ENCODE results near the gene NBEAL1. TPM values are rescaled to one million over a fixed set of nuclear protein-coding genes. Genes with fewer than 3 reads are reported as not detected.
"Not testable (repeated sequence)": the region's sequence is repeated elsewhere in the genome, so short reads cannot be mapped to it uniquely, and the experiment has no call there.

The NBEAL1 gene
- total and polyA plus RNA-seq, 7 experiments from 2014 or later: 6.2 to 15.9 (median 11.8) TPM

DNA sequence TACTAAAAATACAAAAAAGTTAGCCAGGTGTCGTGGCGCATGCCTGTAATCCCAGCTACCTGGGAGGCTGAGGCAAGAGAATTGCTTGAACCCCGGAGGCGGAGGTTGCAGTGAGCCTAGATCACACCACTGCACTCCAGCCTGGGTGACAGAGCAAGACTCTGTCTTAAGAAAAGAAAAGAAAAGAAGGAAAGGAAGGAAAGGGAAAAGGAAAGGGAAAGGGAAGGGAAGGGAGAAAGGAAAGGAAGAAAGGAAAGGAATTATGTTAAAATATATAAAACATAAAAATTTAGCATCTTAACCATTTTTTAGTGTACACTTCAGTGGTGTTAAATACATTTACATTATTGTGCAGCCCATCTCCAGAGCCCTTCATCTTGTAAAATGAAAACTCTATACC, 76.0 kb downstream of the NBEAL1 start:
- POLR2A ChIA-PET; H3K27ac ChIP-seq (ENCODE audit: low read depth, low read length); H3K4me3 ChIP-seq (ENCODE audit: low read length); CTCF ChIA-PET; H3K9me3 ChIP-seq (ENCODE audit: control insufficient read depth in 2 of 3, low read length in 3 of 3); H3K9me3 Mint-ChIP-seq; H3K27me3 ChIP-seq (ENCODE audit: control insufficient read depth in 2 of 2, insufficient read depth in 2 of 2, low read length in 2 of 2); H3K27ac Mint-ChIP-seq; intact Hi-C loops (cut with micrococcal nuclease); H3K4me3 Mint-ChIP-seq; DNase-seq; ATAC-seq; H3K36me3 ChIP-seq (ENCODE audit: control insufficient read depth in 2 of 3, insufficient read depth in 3 of 3, low read length in 3 of 3); H3K27me3 Mint-ChIP-seq; H3K4me1 Mint-ChIP-seq; H3K4me1 ChIP-seq (ENCODE audit: control insufficient read depth in 2 of 2, insufficient read depth in 2 of 2, low read length in 2 of 2): not testable (repeated sequence)
- peaks cover 5 to 21% (median 15%) of the 10 kb centered on the region in 5 donors for H3K36me3 Mint-ChIP-seq

DNA sequence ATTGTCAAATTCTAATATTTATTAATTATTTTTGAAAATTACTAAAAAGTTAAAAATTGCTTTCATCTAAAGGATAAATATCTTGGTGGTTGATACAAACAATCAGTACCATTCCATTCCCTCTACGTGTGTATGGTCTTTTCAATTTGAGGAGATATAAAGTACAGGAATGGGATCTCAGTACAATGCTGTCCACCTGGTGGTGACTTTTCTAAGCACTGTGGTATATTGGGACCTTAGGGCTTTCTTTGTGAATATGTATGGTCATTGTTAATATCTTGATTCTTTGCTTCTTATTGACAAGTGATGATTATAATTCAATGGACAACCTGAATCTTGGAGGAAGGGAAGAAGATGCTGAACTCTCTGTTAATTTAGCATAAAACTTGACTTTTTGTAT, 83.1 kb downstream of the NBEAL1 start:
- H3K36me3 Mint-ChIP-seq: peaks cover 3 to 31% (median 29%) of the 10 kb centered on the region in 5 donors
- H3K4me3 Mint-ChIP-seq: no peak overlapping the region
- Histone ChIP-seq H3K27ac (ENCODE audit: low read depth, low read length) (no peak overlapping the region), H3K27me3 (ENCODE audit: control insufficient read depth in 2 of 2, insufficient read depth in 2 of 2, low read length in 2 of 2) (no peaks in the 10 kb centered on the region), H3K4me3 (ENCODE audit: low read length) (no peak overlapping the region), H3K9me3 (ENCODE audit: control insufficient read depth in 2 of 3, low read length in 3 of 3) (no peaks in the 10 kb centered on the region), H3K36me3 (ENCODE audit: control insufficient read depth in 2 of 3, insufficient read depth in 3 of 3, low read length in 3 of 3) (no peaks in the 10 kb centered on the region), H3K4me1 (ENCODE audit: control insufficient read depth in 2 of 2, insufficient read depth in 2 of 2, low read length in 2 of 2) (no peaks in the 10 kb centered on the region)
- intact Hi-C loops (cut with micrococcal nuclease): no loop called here
- POLR2A ChIA-PET: no interaction called here
- no peak for ATAC-seq
- H3K9me3 Mint-ChIP-seq: peaks cover 0 to 9% (median 3%) of the 10 kb centered on the region in 11 donors
- no peaks in the 10 kb centered on the region for H3K4me1 Mint-ChIP-seq
- no peak overlapping the region for H3K27ac Mint-ChIP-seq
- CTCF ChIA-PET: interaction anchor here (0.8 kb wide), 1 partner anchor 100 kb away, joined by 3 read pairs; no protein-coding TSS in a partner anchor
- no peak for DNase-seq
- H3K27me3 Mint-ChIP-seq: no peaks in the 10 kb centered on the region

DNA sequence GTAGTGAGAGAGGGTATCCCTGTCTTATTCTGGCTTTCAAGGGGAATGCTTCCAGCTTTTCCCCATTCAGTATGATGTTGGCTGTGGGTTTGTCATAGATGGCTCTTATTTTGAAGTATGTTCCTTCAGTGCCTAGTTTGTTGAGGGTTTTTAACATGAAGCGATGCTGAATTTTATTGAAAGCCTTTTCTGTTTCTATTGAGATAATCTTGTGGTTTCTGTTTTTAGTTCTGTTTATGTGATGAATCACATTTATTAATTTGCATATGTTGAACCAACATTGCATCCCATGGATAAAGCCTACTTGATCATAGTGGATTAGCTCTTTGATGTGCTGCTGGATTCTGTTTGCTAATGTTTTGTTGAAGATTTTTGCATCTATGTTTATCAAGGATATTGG, 87.7 kb downstream of the NBEAL1 start:
- Mint-ChIP-seq H3K9me3 (peaks cover 14 to 28% (median 20%) of the 10 kb centered on the region in 11 donors), H3K36me3 (peaks cover 19 to 56% (median 49%) of the 10 kb centered on the region in 5 donors)
- intact Hi-C loops (cut with micrococcal nuclease); H3K4me3 Mint-ChIP-seq; POLR2A ChIA-PET; H3K27me3 Mint-ChIP-seq; H3K27ac Mint-ChIP-seq; H3K4me3 ChIP-seq (ENCODE audit: low read length); H3K4me1 Mint-ChIP-seq; H3K36me3 ChIP-seq (ENCODE audit: control insufficient read depth in 2 of 3, insufficient read depth in 3 of 3, low read length in 3 of 3); ATAC-seq; CTCF ChIA-PET; H3K27me3 ChIP-seq (ENCODE audit: control insufficient read depth in 2 of 2, insufficient read depth in 2 of 2, low read length in 2 of 2); H3K4me1 ChIP-seq (ENCODE audit: control insufficient read depth in 2 of 2, insufficient read depth in 2 of 2, low read length in 2 of 2); H3K27ac ChIP-seq (ENCODE audit: low read depth, low read length); DNase-seq: not testable (repeated sequence)
- H3K9me3 ChIP-seq (ENCODE audit: control insufficient read depth in 2 of 3, low read length in 3 of 3): peaks cover 0 to 16% (median 3%) of the 10 kb centered on the region in 3 experiments

DNA sequence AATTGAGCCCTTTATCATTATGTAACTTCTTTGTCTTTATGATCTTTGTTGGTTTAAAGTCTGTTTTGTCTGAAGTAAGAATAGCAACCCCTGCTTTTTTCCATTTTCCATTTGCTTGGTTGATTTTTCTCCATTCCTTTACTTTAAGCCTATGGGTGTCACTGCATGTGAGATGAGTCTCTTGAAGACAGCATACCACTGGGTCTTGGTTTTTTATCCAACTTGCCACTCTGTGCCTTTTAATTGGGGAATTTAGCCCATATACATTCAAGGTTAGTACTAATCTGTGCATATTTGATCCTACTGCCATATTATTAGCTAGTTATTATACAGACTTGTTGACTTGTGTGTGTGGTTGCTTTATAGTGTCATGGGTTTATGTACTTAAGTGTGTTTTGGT, 89.6 kb downstream of the NBEAL1 start:
- Histone ChIP-seq H3K36me3 (ENCODE audit: control insufficient read depth in 2 of 3, insufficient read depth in 3 of 3, low read length in 3 of 3) (peaks cover 0 to 12% (median 0%) of the 10 kb centered on the region in 3 experiments), H3K4me1 (ENCODE audit: control insufficient read depth in 2 of 2, insufficient read depth in 2 of 2, low read length in 2 of 2) (no peaks in the 10 kb centered on the region), H3K9me3 (ENCODE audit: control insufficient read depth in 2 of 3, low read length in 3 of 3) (peaks cover 0 to 16% (median 3%) of the 10 kb centered on the region in 3 experiments), H3K4me3 (ENCODE audit: low read length) (no peak overlapping the region), H3K27me3 (ENCODE audit: control insufficient read depth in 2 of 2, insufficient read depth in 2 of 2, low read length in 2 of 2) (no peaks in the 10 kb centered on the region), H3K27ac (ENCODE audit: low read depth, low read length) (no peak overlapping the region)
- peaks cover 14 to 28% (median 20%) of the 10 kb centered on the region in 11 donors for H3K9me3 Mint-ChIP-seq
- ATAC-seq (no peak), DNase-seq (no peak)
- ChIA-PET CTCF (no interaction called here), POLR2A (no interaction called here)
- H3K36me3 Mint-ChIP-seq: peaks cover 19 to 63% (median 54%) of the 10 kb centered on the region in 5 donors
- intact Hi-C loops (cut with micrococcal nuclease): no loop called here
- H3K4me3 Mint-ChIP-seq: no peak overlapping the region
- no peaks in the 10 kb centered on the region for H3K27me3 Mint-ChIP-seq
- H3K27ac Mint-ChIP-seq: no peak overlapping the region
- H3K4me1 Mint-ChIP-seq: no peaks in the 10 kb centered on the region

DNA sequence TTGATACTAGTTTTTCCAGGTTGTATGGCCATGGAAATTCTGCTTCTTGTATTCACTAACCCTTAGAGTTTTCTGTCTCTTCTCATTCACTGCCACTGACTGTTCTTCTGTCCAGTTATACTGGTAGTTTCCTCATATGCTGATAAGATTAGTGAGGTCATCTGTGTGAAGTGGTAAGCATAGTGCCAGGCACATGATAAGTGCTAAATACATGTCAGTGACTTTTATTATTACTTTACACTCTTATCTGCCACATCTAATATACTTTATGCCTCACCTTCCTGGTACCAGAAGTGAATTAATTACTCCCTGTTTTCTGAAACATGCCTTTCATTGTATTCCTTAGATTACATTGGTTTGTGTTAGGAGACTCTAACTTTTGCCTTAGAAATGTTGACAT, 91.3 kb downstream of the NBEAL1 start:
- no peak for ATAC-seq
- Mint-ChIP-seq H3K9me3 (peaks cover 14 to 28% (median 20%) of the 10 kb centered on the region in 11 donors), H3K4me3 (no peak overlapping the region), H3K36me3 (peaks cover 19 to 52% (median 46%) of the 10 kb centered on the region in 5 donors), H3K27ac (no peak overlapping the region), H3K27me3 (no peaks in the 10 kb centered on the region), H3K4me1 (no peaks in the 10 kb centered on the region)
- Histone ChIP-seq H3K36me3 (ENCODE audit: control insufficient read depth in 2 of 3, insufficient read depth in 3 of 3, low read length in 3 of 3) (peaks cover 0 to 12% (median 0%) of the 10 kb centered on the region in 3 experiments), H3K4me1 (ENCODE audit: control insufficient read depth in 2 of 2, insufficient read depth in 2 of 2, low read length in 2 of 2) (no peaks in the 10 kb centered on the region), H3K9me3 (ENCODE audit: control insufficient read depth in 2 of 3, low read length in 3 of 3) (peaks cover 0 to 16% (median 3%) of the 10 kb centered on the region in 3 experiments), H3K27ac (ENCODE audit: low read depth, low read length) (no peak overlapping the region), H3K4me3 (ENCODE audit: low read length) (no peak overlapping the region), H3K27me3 (ENCODE audit: control insufficient read depth in 2 of 2, insufficient read depth in 2 of 2, low read length in 2 of 2) (no peaks in the 10 kb centered on the region)
- ChIA-PET CTCF (no interaction called here), POLR2A (no interaction called here)
- no peak for DNase-seq
- intact Hi-C loops (cut with micrococcal nuclease): no loop called here

DNA sequence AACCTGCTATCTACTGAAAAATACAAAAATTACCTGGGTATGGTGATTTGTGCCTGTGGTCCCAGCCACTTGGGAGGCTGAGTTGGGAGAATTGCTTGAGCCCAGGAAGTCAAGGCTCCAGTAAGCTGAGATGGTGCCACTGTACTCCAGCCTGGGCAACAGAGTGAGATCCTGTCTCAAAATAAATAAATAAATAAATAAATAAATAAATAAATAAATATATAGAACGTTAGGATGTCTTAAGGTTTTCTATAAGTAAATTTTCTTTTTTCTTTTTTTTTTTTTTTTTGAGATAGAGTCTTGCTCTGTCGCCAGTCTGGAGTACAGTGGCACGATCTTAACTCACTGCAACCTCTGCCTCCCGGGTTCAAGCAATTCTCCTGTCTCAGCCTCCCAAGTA, 95.8 kb downstream of the NBEAL1 start:
- H3K4me3 ChIP-seq (ENCODE audit: low read length); CTCF ChIA-PET; H3K4me1 Mint-ChIP-seq; H3K9me3 ChIP-seq (ENCODE audit: control insufficient read depth in 2 of 3, low read length in 3 of 3); H3K27ac ChIP-seq (ENCODE audit: low read depth, low read length); H3K27me3 ChIP-seq (ENCODE audit: control insufficient read depth in 2 of 2, insufficient read depth in 2 of 2, low read length in 2 of 2); DNase-seq; H3K4me3 Mint-ChIP-seq; H3K4me1 ChIP-seq (ENCODE audit: control insufficient read depth in 2 of 2, insufficient read depth in 2 of 2, low read length in 2 of 2); H3K9me3 Mint-ChIP-seq; POLR2A ChIA-PET; H3K27ac Mint-ChIP-seq; H3K27me3 Mint-ChIP-seq; intact Hi-C loops (cut with micrococcal nuclease); ATAC-seq: not testable (repeated sequence)
- H3K36me3 ChIP-seq (ENCODE audit: control insufficient read depth in 2 of 3, insufficient read depth in 3 of 3, low read length in 3 of 3): peaks cover 0 to 15% (median 0%) of the 10 kb centered on the region in 3 experiments
- H3K36me3 Mint-ChIP-seq: peaks cover 4 to 31% (median 28%) of the 10 kb centered on the region in 5 donors

DNA sequence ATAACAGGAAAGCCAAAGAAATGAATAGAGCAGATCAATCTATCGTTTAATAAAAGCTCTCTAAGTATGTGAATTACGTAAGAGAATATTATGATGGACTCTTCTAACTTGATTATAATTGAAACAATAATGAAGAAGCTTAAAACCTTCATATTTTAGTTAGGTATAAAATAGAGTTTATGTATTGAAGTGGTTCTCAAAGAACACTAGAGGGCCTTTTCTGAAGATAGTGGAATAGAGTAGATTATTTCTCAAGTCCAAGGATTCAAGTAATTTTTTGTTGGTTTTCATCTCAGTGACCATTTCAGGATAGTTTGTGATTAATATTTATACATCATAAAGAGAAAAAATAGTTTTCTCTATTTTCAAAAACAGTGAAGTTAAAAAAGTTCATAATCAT, 97.7 kb downstream of the NBEAL1 start:
- H3K36me3 ChIP-seq (ENCODE audit: control insufficient read depth in 2 of 3, insufficient read depth in 3 of 3, low read length in 3 of 3): peaks cover 0 to 15% (median 0%) of the 10 kb centered on the region in 3 experiments
- H3K27ac Mint-ChIP-seq: no peak overlapping the region
- H3K27me3 Mint-ChIP-seq: no peaks in the 10 kb centered on the region
- no peak overlapping the region for H3K4me3 Mint-ChIP-seq
- no peak for DNase-seq
- H3K27ac ChIP-seq (ENCODE audit: low read depth, low read length): no peak overlapping the region
- no peaks in the 10 kb centered on the region for H3K9me3 ChIP-seq (ENCODE audit: control insufficient read depth in 2 of 3, low read length in 3 of 3)
- H3K27me3 ChIP-seq (ENCODE audit: control insufficient read depth in 2 of 2, insufficient read depth in 2 of 2, low read length in 2 of 2): no peaks in the 10 kb centered on the region
- H3K4me1 Mint-ChIP-seq: no peaks in the 10 kb centered on the region
- no peak overlapping the region for H3K4me3 ChIP-seq (ENCODE audit: low read length)
- POLR2A ChIA-PET: no interaction called here
- CTCF ChIA-PET: no interaction called here
- H3K36me3 Mint-ChIP-seq: peaks cover 4 to 31% (median 28%) of the 10 kb centered on the region in 5 donors
- no peaks in the 10 kb centered on the region for H3K9me3 Mint-ChIP-seq
- H3K4me1 ChIP-seq (ENCODE audit: control insufficient read depth in 2 of 2, insufficient read depth in 2 of 2, low read length in 2 of 2): no peaks in the 10 kb centered on the region
- intact Hi-C loops (cut with micrococcal nuclease): no loop called here
- ATAC-seq: no peak
